ENCODE measurements around the gene VSIG10.

DNA sequence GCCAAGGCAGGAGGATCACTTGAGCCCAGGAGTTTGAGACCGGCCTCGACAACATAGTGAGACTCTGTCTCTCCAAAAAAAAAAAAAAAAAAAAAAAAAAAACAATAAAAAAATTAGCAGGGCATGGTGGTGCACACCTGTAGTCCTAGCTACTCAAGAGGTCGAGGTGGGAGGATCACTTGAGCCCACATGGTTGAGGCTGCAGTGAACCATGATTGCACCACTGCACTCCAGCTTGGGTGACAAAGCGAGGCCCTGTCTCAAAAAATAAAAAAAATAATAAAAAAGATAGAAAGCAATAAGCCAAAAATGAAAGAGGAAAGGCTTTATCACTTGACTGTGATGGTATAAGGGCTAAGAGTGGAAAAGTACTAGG is 21.9 kb upstream of the VSIG10 start:
- no peak for TF ChIP-seq CTCF (IDR thresholded peaks at IDR 0.05; ENCODE audit: low read depth, low read length)
- no peak for TF ChIP-seq MAX (IDR thresholded peaks at IDR 0.05; ENCODE audit: low read depth, low read length)
- TF ChIP-seq POLR2A (IDR thresholded peaks at IDR 0.05; ENCODE audit: extremely low read depth, insufficient read length) = no peak

Measured in NB4 (cell line).